Activated gamma-delta T cell (primary cell): Measurements from ENCODE around the gene CNTLN.
"Not testable (repeated sequence)": the region's sequence is repeated elsewhere in the genome, so short reads cannot be mapped to it uniquely, and the experiment has no call there.

ENCODE experiments used
- DNase-seq: peaks from one replicate; lab custom pipeline; 2025; lab: John Stamatoyannopoulos, UW
- total RNA-seq, 2 donors: gene quantifications; one replicate each; lab custom pipeline; 2026; lab: John Stamatoyannopoulos, UW

The CNTLN gene
- 0.36 to 4.9 reads per million in 2 donors for total RNA-seq

DNA sequence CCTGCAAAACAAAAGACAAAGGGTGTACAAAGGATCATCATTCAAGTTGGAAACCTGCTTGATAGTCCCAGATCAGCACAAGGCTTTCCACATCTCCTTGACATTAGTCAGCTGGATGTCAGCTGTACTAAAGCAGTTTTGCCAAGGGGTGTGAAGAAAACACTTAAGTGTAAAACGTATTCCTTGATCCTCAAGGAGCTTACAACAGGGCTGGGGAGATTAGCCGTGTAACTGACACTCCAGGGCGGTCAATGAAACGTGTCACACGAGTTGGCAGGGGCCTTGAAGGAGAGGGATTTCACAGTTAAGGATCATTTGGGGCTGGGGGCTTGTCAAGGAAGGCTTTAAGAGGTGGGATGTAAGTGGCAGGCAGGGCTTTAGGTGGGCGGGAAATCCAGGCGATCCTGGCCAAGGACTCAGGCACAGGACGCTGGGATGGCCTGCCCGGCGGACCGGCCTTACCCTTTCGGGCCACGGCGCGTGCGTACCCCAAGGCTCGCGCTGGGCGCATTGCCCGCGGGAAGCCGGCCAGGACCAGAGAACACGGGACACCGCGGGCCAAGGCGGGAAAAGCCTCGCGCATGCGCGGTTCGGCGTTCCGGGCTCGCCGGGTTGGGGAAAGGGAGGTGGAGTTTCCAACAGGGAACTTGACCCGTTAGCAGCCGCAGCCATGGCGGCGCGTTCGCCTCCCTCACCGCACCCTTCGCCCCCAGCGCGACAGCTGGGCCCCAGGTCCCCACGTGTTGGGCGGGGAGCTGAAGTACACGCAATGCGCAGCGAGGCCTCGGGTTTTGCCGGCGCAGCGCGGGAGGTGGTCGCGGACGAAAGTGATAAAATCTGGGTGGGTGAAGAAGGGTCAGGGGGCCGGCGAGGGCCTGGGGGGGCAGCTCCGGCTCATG is at the start of gene CNTLN:
Gene CNTLN (plus strand): TSS at position 645 of the 899 bp plus-strand sequence. CDS start 26 bp downstream, at position 671.
- DNase-seq: no peak

DNA sequence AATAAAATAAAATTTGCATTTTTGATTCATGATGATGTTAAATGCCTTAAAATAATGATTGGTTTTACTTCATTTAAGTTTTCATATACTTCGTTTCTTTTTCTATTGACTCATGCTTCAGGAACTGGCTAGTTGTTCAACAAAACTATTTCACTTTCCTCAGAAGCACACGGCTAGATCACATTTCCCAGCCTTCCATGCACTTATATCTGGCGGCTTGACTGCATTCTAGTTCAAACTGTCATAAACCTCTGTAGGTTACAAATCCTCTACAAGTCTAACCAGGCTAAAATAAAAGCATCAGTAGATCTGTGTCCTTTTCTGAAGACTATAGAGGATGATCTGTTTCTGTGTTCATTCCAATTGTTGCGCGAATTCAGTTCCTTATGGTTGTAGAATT is 46.3 kb upstream of the CNTLN start:
- no peak for DNase-seq

DNA sequence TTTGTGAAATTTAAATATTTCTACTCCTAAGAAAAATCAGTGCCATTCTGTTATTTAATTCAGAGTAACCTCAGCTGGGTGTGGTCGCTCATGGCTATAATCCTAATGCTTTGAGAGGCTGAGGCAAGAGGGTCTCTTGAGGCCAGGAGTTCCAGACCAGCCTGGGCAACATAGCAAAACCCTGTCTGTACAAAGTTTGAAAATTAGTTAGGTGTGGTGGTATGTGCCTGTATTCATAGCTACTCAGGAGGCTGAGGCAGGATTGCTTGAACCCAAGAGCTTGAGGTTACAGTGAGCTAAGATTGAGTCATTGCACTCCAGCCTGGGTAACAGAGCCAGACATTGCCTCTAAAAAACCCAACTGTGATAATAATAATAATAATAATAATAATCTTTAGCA is 44.8 kb upstream of the CNTLN start:
- DNase-seq: no peak

DNA sequence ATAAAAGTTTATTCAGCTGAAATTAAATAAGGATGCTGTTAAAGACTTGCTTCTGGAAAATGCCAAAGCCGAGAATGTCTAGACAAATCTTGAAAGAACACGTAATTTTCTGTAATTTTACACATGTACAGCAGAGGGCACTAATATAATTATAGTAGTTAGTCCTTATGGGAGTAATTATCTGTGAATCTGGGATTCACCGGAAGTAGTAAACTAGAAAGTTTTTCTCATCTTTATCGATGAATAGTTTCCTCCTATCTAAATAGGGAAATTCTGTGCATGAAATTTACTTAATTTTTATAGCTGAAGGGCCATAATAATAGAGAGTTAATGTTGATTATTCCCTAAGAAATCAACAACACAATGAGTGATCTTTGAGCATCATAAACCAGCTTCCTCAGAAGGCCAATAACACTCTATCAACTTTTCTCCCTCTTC is 18.4 kb upstream of the CNTLN start:
- DNase-seq: no peak

DNA sequence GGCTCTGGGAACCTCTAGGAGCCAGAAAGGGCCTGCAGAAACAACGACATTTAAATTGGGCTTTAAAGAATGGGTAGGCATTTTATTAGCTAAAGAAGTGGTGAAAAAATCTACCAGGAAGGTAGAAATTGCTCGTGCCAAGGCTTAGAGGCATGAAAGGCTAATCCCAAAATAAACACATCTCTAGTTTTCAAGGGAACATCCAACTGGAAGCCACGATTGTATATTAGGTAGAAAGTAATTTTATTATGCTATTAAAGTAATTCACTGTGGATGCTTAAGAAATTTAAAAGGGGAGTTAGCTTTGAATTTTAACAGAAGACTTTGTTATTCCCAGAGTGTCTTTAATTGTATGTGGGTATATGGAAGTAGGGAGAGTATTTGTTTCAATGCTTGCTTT is 17.5 kb upstream of the CNTLN start:
- DNase-seq: no peak

- no peak for DNase-seq
Measured at GRCh38 chr9:17120203-17120602, 14.6 kb upstream of the CNTLN start.

GRCh38 chr9:17121264-17121663 is 13.6 kb upstream of the CNTLN start:
- no peak for DNase-seq

DNA sequence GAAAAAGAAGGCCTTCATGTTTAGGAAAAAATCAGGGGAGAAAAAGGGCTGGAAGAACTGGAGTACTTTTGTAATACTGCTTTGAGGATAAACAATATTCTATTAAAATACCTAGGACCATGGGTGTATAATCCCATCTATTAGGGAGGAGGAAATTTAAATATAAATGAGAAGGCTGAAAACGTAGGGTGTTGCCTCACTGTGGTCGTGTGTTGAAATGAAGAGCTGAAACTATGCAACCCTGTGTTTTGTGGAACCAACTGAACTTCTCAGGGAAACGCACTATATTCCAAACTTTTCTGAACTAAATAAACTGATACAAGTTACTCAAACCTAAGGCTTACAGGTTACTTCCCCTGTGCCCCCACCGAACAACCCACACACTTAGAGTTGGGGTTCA is 4.5 kb upstream of the CNTLN start:
- no peak for DNase-seq

GRCh38 chr9:17130725-17131124 is 4.1 kb upstream of the CNTLN start:
- DNase-seq: no peak

DNA sequence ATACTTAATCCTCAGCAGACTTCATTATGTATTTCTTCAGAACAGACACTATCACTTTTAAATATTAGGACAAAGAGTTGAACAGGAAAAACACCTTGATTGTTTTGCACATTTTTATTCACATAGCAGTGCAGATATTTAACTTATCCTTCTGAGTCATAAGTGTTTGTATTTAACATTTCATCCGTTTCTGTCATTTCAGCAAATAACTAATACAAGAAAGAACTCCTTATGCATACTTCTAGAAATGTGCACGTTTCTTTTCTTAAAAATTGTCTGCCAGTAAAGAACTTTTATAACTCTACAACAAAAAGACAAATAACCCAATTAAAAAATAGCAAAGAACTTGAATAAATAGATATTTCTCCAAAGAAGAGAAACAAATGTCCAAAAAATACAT is 3.3 kb upstream of the CNTLN start:
- DNase-seq: no peak

GRCh38 chr9:17135295-17136160 is 688 bp downstream of the CNTLN start:
- DNase-seq: no peak

DNA sequence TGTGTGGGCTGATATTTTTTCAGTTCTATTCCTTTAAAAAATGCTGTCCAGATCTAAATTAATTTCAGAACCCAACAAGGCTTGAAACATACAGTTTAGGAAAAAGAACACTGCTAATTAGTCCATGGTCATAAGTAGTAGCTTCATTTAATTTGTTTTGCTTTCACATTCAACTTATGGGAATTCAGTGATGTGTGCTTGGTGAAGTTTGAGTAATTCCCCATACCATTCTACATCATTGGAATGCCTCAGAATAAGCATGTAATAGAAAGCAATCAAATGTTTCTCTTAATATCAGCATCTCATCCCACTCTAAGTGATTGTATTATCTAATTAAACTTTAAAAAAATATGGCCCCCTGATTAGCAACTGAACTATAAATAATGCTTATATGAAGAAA is 2.7 kb downstream of the CNTLN start:
- no peak for DNase-seq

- no peak for DNase-seq
Measured at GRCh38 chr9:17138503-17138902, 3.7 kb downstream of the CNTLN start.

DNA sequence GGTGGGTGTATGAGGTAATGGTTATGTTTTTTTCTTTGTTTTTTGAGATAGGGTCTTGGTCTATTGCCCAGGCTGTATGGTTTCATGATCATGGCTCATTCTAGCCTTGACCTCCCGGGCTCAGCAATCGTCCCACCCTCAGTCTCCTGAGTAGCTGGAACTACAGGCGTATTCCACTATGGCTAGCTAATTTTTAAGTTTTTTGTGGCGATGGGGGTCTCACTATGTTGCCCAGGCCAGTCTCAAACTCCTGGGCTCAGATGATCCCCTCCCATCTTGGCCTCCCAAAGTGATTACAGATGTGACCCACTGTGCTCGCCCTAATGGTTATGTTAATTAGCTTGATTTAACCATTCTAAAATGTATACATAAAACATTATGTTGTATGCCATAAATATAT is 5.6 kb downstream of the CNTLN start:
- no peak for DNase-seq

GRCh38 chr9:17148324-17148723 is 13.5 kb downstream of the CNTLN start:
- no peak for DNase-seq

- DNase-seq: no peak
Measured at GRCh38 chr9:17159469-17159868, 24.6 kb downstream of the CNTLN start.

- DNase-seq: no peak
Measured at GRCh38 chr9:17160327-17160726, 25.5 kb downstream of the CNTLN start.

- DNase-seq: no peak
Measured at GRCh38 chr9:17165764-17166163, 30.9 kb downstream of the CNTLN start.

DNA sequence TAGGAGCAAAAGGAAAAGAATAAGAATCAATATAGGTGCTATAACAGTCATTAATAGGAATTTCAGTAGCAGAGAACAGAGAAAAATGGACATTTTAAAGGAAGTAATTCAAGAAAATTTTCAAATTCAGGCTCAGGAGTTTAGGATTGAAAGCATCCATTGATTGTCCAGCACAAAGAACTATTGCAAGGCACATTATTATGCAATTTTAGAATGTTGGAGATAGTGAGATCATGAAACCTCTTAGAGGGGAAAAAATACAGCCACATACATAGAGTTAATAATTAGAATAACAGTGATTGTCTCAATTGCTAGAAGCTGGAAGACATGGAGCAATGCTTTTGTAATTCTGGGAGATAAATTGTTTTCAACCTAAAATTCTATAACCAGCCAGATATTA is 31.5 kb downstream of the CNTLN start:
- no peak for DNase-seq

GRCh38 chr9:17171309-17172094 is 36.7 kb downstream of the CNTLN start:
- no peak for DNase-seq

DNA sequence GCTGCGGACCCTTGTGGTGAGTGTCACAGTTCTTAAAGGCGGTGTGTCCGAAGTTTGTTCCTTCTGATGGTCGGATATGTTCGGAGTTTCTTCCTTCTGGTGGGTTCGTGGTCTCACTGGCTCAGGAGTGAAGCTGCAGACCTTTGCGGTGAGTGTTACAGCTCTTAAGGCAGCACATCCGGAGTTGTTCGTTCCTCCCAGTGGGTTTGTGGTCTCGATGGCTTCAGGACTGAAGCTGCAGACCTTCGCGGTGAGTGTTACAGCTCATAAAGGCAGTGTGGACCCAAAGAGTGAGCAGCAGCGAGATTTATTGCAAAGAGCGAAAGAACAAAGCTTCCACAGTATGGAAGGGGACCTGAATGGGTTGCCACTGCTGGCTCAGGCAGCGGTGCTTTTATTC is 42.7 kb downstream of the CNTLN start:
- not testable (repeated sequence) for DNase-seq

DNA sequence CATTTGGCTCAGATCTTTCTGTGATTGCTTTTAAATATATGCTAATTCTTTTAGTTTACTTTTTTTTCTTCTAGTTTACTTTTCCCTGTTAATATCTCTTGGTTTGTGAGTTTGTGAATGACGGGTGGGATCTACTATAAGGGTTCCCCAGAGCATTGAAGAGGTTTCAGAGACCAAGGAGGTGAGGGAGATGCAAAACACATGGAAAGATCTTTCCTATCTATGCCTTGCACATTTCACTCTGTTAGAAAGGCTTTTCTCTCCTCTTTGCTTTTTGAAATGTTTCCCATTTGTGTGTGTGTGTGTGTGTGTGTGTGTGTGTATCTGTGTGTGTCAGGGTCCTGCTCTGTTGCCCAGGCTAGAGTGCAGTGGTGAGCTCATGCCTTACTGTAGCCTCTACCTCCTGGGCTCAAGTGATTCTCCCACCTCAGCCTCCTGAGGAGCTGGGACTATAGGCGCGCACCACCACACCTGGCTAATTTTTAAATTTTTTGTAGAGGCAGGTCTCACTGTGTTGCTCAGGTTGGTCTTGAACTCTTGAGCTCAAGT is 50.7 kb downstream of the CNTLN start:
- DNase-seq: no peak
